NCI-H2029 (cell line): ENCODE data around the gene LMF2.

Source experiments
- DNase-seq: peaks from one replicate; lab custom pipeline; 2025; lab: John Stamatoyannopoulos, UW

Gene LMF2

GRCh38 chr22:50482107-50483074 lies 25.1 kb downstream of the LMF2 start:
- no peak for DNase-seq

- DNase-seq, result no peak
Measured at GRCh38 chr22:50481440-50482106, 25.9 kb downstream of the LMF2 start, which contains the start of gene ADM2. Gene ADM2, plus strand, starts transcription at chr22:50481543. Its CDS starts 305 bp downstream, at chr22:50481848.

GRCh38 chr22:50481045-50481439 lies 26.5 kb downstream of the LMF2 start:
- DNase-seq, result no peak

GRCh38 chr22:50479721-50480120 lies 27.8 kb downstream of the LMF2 start:
- DNase-seq, result no peak

GRCh38 chr22:50477923-50478322 lies 29.6 kb downstream of the LMF2 start:
- DNase-seq, result no peak

- no peak for DNase-seq
Measured at GRCh38 chr22:50476868-50477267, 30.6 kb downstream of the LMF2 start.

- DNase-seq, result no peak
Measured at GRCh38 chr22:50475652-50476002, 31.9 kb downstream of the LMF2 start.

GRCh38 chr22:50474710-50475651 lies 32.5 kb downstream of the LMF2 start, which contains the start of gene SBF1:
Gene SBF1, minus strand, starts transcription at chr22:50475035. Its CDS starts 195 bp downstream, at chr22:50474840.
- peak; percentile 45 for DNase-seq

GRCh38 chr22:50473855-50474671 lies 33.4 kb downstream of the LMF2 start:
- no peak for DNase-seq

- no peak for DNase-seq
Measured at GRCh38 chr22:50473088-50473487, 34.4 kb downstream of the LMF2 start.

- DNase-seq, result no peak
Measured at GRCh38 chr22:50471962-50472361, 35.5 kb downstream of the LMF2 start.

GRCh38 chr22:50471197-50471847 lies 36.2 kb downstream of the LMF2 start:
- no peak for DNase-seq

- no peak for DNase-seq
Measured at GRCh38 chr22:50470491-50470890, 37.0 kb downstream of the LMF2 start.

GRCh38 chr22:50469377-50470305 lies 37.9 kb downstream of the LMF2 start:
- no peak for DNase-seq

- no peak for DNase-seq
Measured at GRCh38 chr22:50468626-50469025, 38.9 kb downstream of the LMF2 start.

- DNase-seq, result no peak
Measured at GRCh38 chr22:50467773-50468440, 39.6 kb downstream of the LMF2 start.

- no peak for DNase-seq
Measured at GRCh38 chr22:50467341-50467740, 40.2 kb downstream of the LMF2 start.

GRCh38 chr22:50465066-50465930 lies 42.2 kb downstream of the LMF2 start:
- DNase-seq, result no peak
